Activated B cell treated with CpG ODN at 0.5 μM for 24 hours (primary cell): Measurements from ENCODE around the gene PM20D2. TPM values are rescaled to one million over a fixed set of nuclear protein-coding genes. Genes with fewer than 3 reads are reported as not detected.

Experiments used
- ATAC-seq: fragments of 200-7000 bp; cut with Tn5 transposase; one replicate; pipeline ENCODE4 v1.10.0; 2021; ENCODE audit warnings: low read depth, mild to moderate bottlenecking, moderate library complexity
- CTCF ChIA-PET: fragments of 350-600 bp; sonication (Branson Sonifier 250); formaldehyde crosslinking; loops from one replicate; lab custom pipeline; 2021; ENCODE audit warnings: antibody characterized with exemption; lab: Charles Lee
- POLR2A ChIA-PET: fragments of 350-600 bp; sonication (Branson Sonifier 250); formaldehyde crosslinking; loops from one replicate; lab custom pipeline; 2021; ENCODE audit warnings: antibody characterized with exemption; lab: Charles Lee
- DNase-seq: peaks from one replicate; pipeline ENCODE4 v3.0.0; 2022
- H3K27ac Mint-ChIP-seq: one replicate; pipeline ENCODE4 v1.8.0; 2020; ENCODE audit warnings: mixed read lengths
- H3K27me3 Mint-ChIP-seq: one replicate; pipeline ENCODE4 v1.8.0; 2021; ENCODE audit warnings: mixed read lengths
- H3K36me3 Mint-ChIP-seq: one replicate; pipeline ENCODE4 v1.8.0; 2021; ENCODE audit warnings: low read depth, mixed read lengths
- H3K4me1 Mint-ChIP-seq: one replicate; pipeline ENCODE4 v1.8.0; 2021; ENCODE audit warnings: mixed read lengths
- H3K4me3 Mint-ChIP-seq: one replicate; pipeline ENCODE4 v1.8.0; 2020; ENCODE audit warnings: mild to moderate bottlenecking, mixed read lengths
- H3K9me3 Mint-ChIP-seq: one replicate; pipeline ENCODE4 v1.8.0; 2020; ENCODE audit warnings: mixed read lengths
- CTCF ChIP-seq: fragments of 200-600 bp; IDR thresholded peaks from one replicate; pipeline ENCODE4 v1.8.0; 2022; ENCODE audit warnings: antibody characterized with exemption, mild to moderate bottlenecking
- intact Hi-C: fragments of 100-400 bp; cut with micrococcal nuclease; formaldehyde crosslinking; loops from one replicate; pipeline ENCODE4 v1.15.1; 2024
- total RNA-seq: library from RNA; stranded (reverse); gene quantifications from 2 replicates; pipeline ENCODE4 v1.2.3, GENCODE V29; 2022

PM20D2 gene
- total RNA-seq, 1 donor from 2014 or later, result 11.6 TPM

- ChIA-PET CTCF (interaction anchor here (1.0 to 1.7 kb wide), 5 partner anchors 65 to 228 kb away, joined by 3 to 6 read pairs (median 4); no protein-coding TSS in a partner anchor), POLR2A (interaction anchor here (0.5 to 4.3 kb wide), 3 partner anchors 62 to 1390 kb away, joined by 6 to 158 read pairs (median 34); partner anchors contain the start of genes PNRC1 and UBE2J1)
- no peak for TF ChIP-seq CTCF
- H3K27me3 Mint-ChIP-seq, result no peaks in the 10 kb centered on the region
- peaks cover 22% of the 10 kb centered on the region for H3K4me1 Mint-ChIP-seq
- H3K27ac Mint-ChIP-seq, result no peak overlapping the region
- intact Hi-C loops, result loop anchor here (2.0 kb wide), 1 partner anchor 494 kb away; the partner anchor contains the start of gene LYRM2
- no peak for DNase-seq
- ATAC-seq, result no peak
- no peak overlapping the region for H3K4me3 Mint-ChIP-seq
- H3K36me3 Mint-ChIP-seq, result peaks cover 6% of the 10 kb centered on the region
- no peaks in the 10 kb centered on the region for H3K9me3 Mint-ChIP-seq
Measured at GRCh38 chr6:89144354-89144906, 1.4 kb upstream of the PM20D2 start.

- ATAC-seq (peak; percentile 70), DNase-seq (no peak)
- Mint-ChIP-seq H3K36me3 (peaks cover 11% of the 10 kb centered on the region), H3K27ac (peak overlapping the region; percentile 92), H3K4me3 (peak overlapping the region; percentile 90), H3K9me3 (no peaks in the 10 kb centered on the region), H3K27me3 (no peaks in the 10 kb centered on the region), H3K4me1 (peaks cover 22% of the 10 kb centered on the region)
- CTCF ChIA-PET, result interaction anchor here (1.0 to 1.7 kb wide), 7 partner anchors 59 to 227 kb away, joined by 3 to 6 read pairs (median 3); partner anchors contain the start of gene PNRC1
- POLR2A ChIA-PET, result interaction anchor here (0.5 to 4.3 kb wide), 12 partner anchors 9 to 1391 kb away, joined by 3 to 158 read pairs (median 6); partner anchors contain the start of genes LYRM2, PNRC1, RNGTT and UBE2J1
- no peak for TF ChIP-seq CTCF
- intact Hi-C loops, result loop anchor here (1.0 to 2.0 kb wide), 2 partner anchors 163 to 493 kb away; partner anchors contain the start of gene LYRM2
Measured at GRCh38 chr6:89145091-89145955, 532 bp upstream of the PM20D2 start.

- H3K9me3 Mint-ChIP-seq, result no peaks in the 10 kb centered on the region
- peaks cover 18% of the 10 kb centered on the region for H3K36me3 Mint-ChIP-seq
- peak overlapping the region; percentile 76 for H3K27ac Mint-ChIP-seq
- ChIA-PET POLR2A (interaction anchor here (0.7 to 4.3 kb wide), 6 partner anchors 13 to 491 kb away, joined by 3 to 158 read pairs (median 8); partner anchors contain the start of genes LYRM2, PNRC1 and UBE2J1), CTCF (interaction anchor here (1.0 to 1.3 kb wide), 3 partner anchors 23 to 66 kb away, joined by 3 read pairs; partner anchors contain the start of gene PNRC1)
- TF ChIP-seq CTCF, result no peak
- no peaks in the 10 kb centered on the region for H3K27me3 Mint-ChIP-seq
- peak overlapping the region; percentile 84 for H3K4me3 Mint-ChIP-seq
- intact Hi-C loops, result loop anchor here (1.0 to 2.0 kb wide), 6 partner anchors 30 to 672 kb away; partner anchors contain the start of genes MDN1 and RNGTT
- DNase-seq (no peak), ATAC-seq (no peak)
- peaks cover 22% of the 10 kb centered on the region for H3K4me1 Mint-ChIP-seq
Measured at GRCh38 chr6:89146718-89147700, 1.2 kb downstream of the PM20D2 start.

- Mint-ChIP-seq H3K36me3 (peaks cover 23% of the 10 kb centered on the region), H3K27ac (no peak overlapping the region), H3K9me3 (no peaks in the 10 kb centered on the region), H3K4me1 (peaks cover 22% of the 10 kb centered on the region), H3K27me3 (no peaks in the 10 kb centered on the region), H3K4me3 (no peak overlapping the region)
- POLR2A ChIA-PET, result interaction anchor here (0.7 to 4.3 kb wide), 4 partner anchors 15 to 626 kb away, joined by 3 to 158 read pairs (median 8); partner anchors contain the start of gene PNRC1
- CTCF ChIA-PET, result interaction anchor here (0.9 kb wide), 1 partner anchor 165 kb away, joined by 4 read pairs; no protein-coding TSS in a partner anchor
- TF ChIP-seq CTCF, result no peak
- ATAC-seq (no peak), DNase-seq (no peak)
- intact Hi-C loops, result no loop called here
Measured at GRCh38 chr6:89148016-89148750, 2.3 kb downstream of the PM20D2 start.
